Activated naive CD8-positive, alpha-beta T cell (primary cell): ENCODE results near the gene HS3ST2.
"Not testable (repeated sequence)": the region's sequence is repeated elsewhere in the genome, so short reads cannot be mapped to it uniquely, and the experiment has no call there.

Experiments
- H3K27ac Mint-ChIP-seq: one replicate; pipeline ENCODE4 v1.8.0; 2021; ENCODE audit warnings: mixed read lengths
- H3K27me3 Mint-ChIP-seq: one replicate; pipeline ENCODE4 v1.8.0; 2021; ENCODE audit warnings: mixed read lengths
- H3K36me3 Mint-ChIP-seq: one replicate; pipeline ENCODE4 v1.8.0; 2021; ENCODE audit warnings: mixed read lengths
- H3K4me1 Mint-ChIP-seq: one replicate; pipeline ENCODE4 v1.8.0; 2021; ENCODE audit warnings: low read depth, mixed read lengths
- H3K4me3 Mint-ChIP-seq: one replicate; pipeline ENCODE4 v1.8.0; 2021; ENCODE audit warnings: mild to moderate bottlenecking, mixed read lengths
- H3K9me3 Mint-ChIP-seq: one replicate; pipeline ENCODE4 v1.8.0; 2021; ENCODE audit warnings: low read depth, mixed read lengths

The HS3ST2 gene

DNA sequence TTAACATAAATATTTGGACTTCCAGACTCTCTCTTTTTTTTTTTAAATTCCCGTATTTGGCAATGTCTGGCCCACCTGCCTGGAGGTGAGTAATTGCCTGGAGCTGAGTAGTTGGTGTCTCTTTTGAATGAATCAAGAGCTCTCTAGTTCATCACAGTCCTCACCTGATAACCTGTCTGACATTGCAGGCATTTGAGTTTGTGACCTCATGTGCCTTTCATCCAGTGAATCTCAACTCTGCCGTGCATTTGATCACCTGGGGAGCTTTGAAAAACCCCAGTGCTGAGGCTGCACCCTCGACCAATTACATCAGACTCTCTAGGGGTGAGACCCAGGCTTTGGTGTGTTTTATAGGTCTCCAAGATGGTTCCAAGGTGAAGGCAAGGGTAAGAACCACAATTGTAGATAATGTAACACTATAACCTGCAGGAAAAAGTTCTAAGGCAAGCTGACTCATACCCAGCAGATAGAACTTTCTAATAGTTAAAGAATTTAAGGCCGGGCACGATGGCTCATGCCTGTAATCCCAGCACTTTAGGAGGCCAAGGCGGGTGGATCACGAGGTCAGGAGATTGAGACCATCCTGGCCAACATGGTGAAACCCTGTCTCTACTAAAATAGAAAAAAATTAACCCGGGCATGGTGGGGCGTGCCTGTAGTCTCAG, 24.5 kb upstream of the HS3ST2 start:
- Mint-ChIP-seq H3K4me1 (peaks cover 3% of the 10 kb centered on the region), H3K36me3 (peaks cover 3% of the 10 kb centered on the region), H3K9me3 (peaks cover 4% of the 10 kb centered on the region), H3K27ac (no peak overlapping the region), H3K27me3 (peaks cover 12% of the 10 kb centered on the region), H3K4me3 (no peak overlapping the region)

DNA sequence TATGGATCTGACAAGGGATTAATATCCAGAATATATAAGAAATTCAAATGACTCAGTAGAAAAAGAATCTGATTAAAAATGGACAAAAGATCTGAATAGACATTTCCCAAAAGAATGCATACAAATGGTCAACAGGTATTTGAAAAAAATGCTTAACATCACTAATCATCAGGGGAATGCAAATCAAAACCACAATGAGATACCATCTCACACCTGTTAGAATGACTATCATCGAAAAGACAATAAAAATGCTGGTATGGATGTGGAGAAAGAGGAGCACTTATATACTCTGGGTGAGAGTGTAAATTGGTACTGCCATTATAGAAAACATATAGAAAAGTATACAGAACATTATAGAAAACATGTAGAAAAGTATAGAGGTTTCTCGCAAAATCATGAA, 16.4 kb upstream of the HS3ST2 start:
- Mint-ChIP-seq H3K4me3 (no peak overlapping the region), H3K27me3 (peaks cover 12% of the 10 kb centered on the region), H3K27ac (no peak overlapping the region), H3K9me3 (peaks cover 9% of the 10 kb centered on the region), H3K4me1 (no peaks in the 10 kb centered on the region), H3K36me3 (no peaks in the 10 kb centered on the region)

DNA sequence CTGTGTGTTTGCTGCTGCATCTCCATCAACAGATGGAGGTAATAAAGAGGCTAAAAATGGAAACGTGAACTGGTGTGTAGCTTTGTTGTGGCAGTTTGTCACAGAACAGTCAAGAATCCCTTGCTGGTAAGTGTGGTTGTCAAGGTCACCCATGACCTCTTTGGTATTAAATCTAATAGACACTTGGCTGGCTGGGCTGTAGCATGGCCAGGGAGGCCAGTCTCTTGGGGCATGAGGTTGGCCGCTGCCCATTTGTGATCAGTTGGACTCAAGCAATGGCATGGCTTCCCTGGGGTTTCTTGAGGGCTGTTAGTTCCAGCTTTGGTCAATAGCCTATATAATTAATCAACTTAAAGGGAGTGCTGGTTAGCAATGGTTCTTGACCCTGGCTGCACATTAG, 14.8 kb upstream of the HS3ST2 start:
- H3K4me1 Mint-ChIP-seq: no peaks in the 10 kb centered on the region
- peaks cover 9% of the 10 kb centered on the region for H3K9me3 Mint-ChIP-seq
- H3K4me3 Mint-ChIP-seq: no peak overlapping the region
- peaks cover 21% of the 10 kb centered on the region for H3K27me3 Mint-ChIP-seq
- no peak overlapping the region for H3K27ac Mint-ChIP-seq
- H3K36me3 Mint-ChIP-seq: no peaks in the 10 kb centered on the region

DNA sequence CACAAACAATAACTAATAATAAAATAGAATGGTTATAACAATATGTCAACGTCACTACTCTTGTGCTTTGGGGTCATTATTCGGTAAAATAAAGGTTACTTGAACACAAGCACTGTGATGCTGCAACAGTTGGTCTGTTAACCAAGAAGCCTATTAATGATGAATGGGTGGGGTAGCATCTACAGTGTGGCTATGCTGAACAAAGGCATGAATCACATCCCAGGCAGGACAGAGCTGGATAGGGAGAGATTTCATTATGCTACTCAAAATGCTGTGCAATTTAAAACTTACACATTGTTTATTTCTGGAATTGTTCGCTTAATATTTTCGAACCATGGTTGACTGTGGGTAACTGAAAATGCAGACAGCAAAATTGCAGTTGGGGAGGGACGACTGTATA, 9.1 kb upstream of the HS3ST2 start:
- H3K36me3 Mint-ChIP-seq: no peaks in the 10 kb centered on the region
- H3K27ac Mint-ChIP-seq: no peak overlapping the region
- H3K4me1 Mint-ChIP-seq: no peaks in the 10 kb centered on the region
- peaks cover 16% of the 10 kb centered on the region for H3K27me3 Mint-ChIP-seq
- H3K4me3 Mint-ChIP-seq: no peak overlapping the region
- no peaks in the 10 kb centered on the region for H3K9me3 Mint-ChIP-seq

DNA sequence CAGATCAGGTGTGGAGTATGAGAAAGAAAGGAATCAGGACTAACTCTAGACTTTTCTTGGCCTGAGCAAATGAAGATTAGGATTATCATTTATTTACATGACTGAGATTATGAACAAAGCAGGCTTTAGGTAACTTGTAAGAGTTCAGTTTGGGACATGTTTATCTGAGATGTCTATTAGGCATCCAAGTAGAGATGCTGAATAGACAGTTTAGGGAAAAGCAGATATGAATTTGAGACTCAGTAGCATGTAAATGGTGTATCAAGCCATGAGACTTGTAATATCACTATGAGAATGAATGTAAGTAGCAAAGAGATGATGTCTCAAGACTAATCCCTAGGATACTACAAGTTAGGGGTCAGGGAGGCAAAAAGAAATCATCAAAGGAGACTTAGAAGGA, 8.6 kb upstream of the HS3ST2 start:
- Mint-ChIP-seq H3K9me3 (no peaks in the 10 kb centered on the region), H3K36me3 (no peaks in the 10 kb centered on the region), H3K4me3 (no peak overlapping the region), H3K27me3 (peaks cover 16% of the 10 kb centered on the region), H3K4me1 (no peaks in the 10 kb centered on the region), H3K27ac (no peak overlapping the region)

DNA sequence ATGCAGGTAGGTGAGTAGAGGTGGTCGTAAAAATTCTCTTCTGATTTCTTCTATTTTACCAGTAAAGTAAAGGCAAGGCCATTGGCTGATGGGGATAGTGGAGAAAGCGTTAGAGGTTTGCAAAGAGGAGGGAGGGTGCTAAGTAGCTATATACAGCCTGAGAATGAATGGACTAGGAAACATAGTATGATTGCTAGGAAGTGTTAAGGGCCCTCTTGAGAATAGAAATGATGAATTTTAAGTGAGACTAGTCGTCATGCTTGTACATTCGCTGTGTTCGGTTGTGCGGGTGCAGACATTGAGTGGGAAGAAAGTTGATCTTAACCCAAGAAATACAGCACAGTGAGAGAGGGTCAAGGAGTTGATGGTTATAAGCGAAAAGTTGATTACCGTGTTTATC, 7.2 kb upstream of the HS3ST2 start:
- Mint-ChIP-seq H3K4me1 (no peaks in the 10 kb centered on the region), H3K4me3 (no peak overlapping the region), H3K36me3 (no peaks in the 10 kb centered on the region), H3K27ac (no peak overlapping the region), H3K27me3 (peaks cover 16% of the 10 kb centered on the region), H3K9me3 (no peaks in the 10 kb centered on the region)

DNA sequence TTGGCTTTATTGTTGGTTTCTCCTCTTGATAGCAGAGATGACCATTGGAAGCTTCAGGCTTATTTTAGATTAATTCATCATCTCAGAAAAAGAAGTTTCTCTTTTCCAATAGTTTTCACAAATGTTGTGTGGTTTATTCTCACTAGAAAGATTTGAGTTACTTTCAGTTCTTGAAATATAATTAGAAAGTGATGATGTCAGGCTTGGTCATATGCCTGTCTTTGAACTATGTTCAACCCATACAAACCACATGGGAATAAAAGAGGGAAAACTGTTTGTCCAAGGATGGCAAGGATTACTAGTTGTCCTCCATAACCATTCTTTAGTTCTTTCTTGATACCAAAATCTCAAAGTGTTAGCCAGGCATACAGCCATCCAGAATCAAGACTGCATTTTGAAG, 3.7 kb upstream of the HS3ST2 start:
- peaks cover 19% of the 10 kb centered on the region for H3K27me3 Mint-ChIP-seq
- no peaks in the 10 kb centered on the region for H3K36me3 Mint-ChIP-seq
- H3K27ac Mint-ChIP-seq: no peak overlapping the region
- no peak overlapping the region for H3K4me3 Mint-ChIP-seq
- no peaks in the 10 kb centered on the region for H3K9me3 Mint-ChIP-seq
- H3K4me1 Mint-ChIP-seq: peaks cover 5% of the 10 kb centered on the region

DNA sequence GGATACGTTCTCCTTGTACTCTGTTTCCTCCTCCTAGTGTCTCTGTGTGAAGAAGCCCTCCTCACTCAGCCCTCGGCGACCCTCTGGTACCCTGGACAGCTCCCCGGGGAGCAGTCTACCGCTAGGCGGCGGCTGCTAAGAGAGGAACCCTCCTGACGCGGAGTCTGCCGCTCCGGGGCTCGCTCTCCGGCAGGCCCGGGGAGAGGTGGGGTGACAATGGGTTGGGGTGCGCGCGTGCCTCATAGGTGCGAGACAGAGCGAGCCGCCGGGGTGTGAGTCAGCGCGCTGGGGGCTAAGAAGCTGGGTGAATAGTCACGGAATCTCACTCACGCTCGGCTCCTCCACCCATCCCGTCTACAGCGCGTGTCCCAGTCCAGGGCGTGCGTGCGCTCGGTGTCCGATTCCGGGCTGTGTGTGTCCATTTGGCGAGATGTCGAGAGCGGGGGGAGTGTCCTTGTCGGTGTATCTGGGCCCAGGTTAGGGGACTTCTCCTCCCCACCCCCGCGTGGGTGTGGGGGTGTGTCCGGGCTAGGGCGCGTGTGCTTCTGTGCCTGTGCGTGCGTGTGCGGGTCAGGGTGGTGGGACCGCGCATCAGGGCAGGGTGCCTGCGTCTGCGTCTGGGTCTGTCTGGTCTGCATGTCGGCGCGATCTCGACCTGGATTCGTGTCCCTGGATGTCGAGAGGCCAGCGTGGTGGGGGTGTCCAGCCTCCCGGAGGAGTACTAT, 577 bp upstream of the HS3ST2 start:
- H3K36me3 Mint-ChIP-seq: no peaks in the 10 kb centered on the region
- no peak overlapping the region for H3K4me3 Mint-ChIP-seq
- H3K27me3 Mint-ChIP-seq: peaks cover 30% of the 10 kb centered on the region
- no peaks in the 10 kb centered on the region for H3K9me3 Mint-ChIP-seq
- no peak overlapping the region for H3K27ac Mint-ChIP-seq
- peaks cover 5% of the 10 kb centered on the region for H3K4me1 Mint-ChIP-seq

DNA sequence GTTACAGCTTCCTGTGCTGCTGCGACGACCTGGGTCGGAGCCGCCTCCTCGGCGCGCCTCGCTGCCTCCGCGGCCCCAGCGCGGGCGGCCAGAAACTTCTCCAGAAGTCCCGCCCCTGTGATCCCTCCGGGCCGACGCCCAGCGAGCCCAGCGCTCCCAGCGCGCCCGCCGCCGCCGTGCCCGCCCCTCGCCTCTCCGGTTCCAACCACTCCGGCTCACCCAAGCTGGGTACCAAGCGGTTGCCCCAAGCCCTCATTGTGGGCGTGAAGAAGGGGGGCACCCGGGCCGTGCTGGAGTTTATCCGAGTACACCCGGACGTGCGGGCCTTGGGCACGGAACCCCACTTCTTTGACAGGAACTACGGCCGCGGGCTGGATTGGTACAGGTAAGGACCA, 746 bp downstream of the HS3ST2 start:
- no peaks in the 10 kb centered on the region for H3K9me3 Mint-ChIP-seq
- H3K4me1 Mint-ChIP-seq: peaks cover 5% of the 10 kb centered on the region
- H3K4me3 Mint-ChIP-seq: no peak overlapping the region
- no peak overlapping the region for H3K27ac Mint-ChIP-seq
- H3K27me3 Mint-ChIP-seq: peaks cover 29% of the 10 kb centered on the region
- no peaks in the 10 kb centered on the region for H3K36me3 Mint-ChIP-seq

DNA sequence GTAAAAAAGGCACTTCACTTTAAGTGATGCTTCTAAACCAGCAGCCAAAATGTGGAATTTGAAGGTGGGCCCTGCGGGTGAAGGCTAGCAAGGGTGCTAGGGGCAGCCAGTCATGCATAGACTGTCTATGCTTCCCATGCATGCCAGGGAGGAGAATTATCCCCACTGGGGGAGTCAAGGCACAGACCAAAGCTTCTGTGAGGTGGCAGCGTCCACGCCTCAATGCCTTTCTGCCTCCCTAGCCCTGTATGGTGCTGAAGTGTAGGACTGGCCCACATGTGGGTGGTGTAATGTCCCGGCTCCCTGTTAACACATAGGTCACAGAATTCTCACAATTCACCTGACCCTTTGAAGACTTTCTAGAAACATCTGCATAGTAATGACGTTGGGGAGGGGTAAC, 1.9 kb downstream of the HS3ST2 start:
- Mint-ChIP-seq H3K27ac (no peak overlapping the region), H3K4me3 (no peak overlapping the region), H3K36me3 (no peaks in the 10 kb centered on the region), H3K27me3 (peaks cover 32% of the 10 kb centered on the region), H3K9me3 (no peaks in the 10 kb centered on the region), H3K4me1 (peaks cover 5% of the 10 kb centered on the region)

DNA sequence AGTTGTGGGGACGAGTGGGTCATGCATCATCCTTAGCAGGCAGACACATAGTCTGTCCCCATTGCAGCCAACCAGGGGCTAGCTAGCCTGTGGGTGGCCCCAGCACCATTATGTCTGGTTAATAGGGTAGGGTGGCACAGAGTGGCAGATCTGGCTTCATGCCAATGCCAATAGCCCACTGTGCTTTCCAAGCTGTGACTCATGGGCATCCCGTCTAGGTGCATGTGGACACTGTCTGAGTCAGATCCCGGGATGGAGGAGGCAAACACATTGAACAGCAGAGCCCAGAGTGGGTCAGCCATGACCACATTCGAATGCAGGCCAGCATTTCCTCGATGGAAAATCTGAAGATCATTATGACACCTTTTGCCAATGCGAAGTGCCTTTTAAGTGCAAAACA, 2.5 kb downstream of the HS3ST2 start:
- H3K27ac Mint-ChIP-seq: no peak overlapping the region
- peaks cover 32% of the 10 kb centered on the region for H3K27me3 Mint-ChIP-seq
- H3K36me3 Mint-ChIP-seq: no peaks in the 10 kb centered on the region
- H3K4me1 Mint-ChIP-seq: peaks cover 5% of the 10 kb centered on the region
- no peaks in the 10 kb centered on the region for H3K9me3 Mint-ChIP-seq
- no peak overlapping the region for H3K4me3 Mint-ChIP-seq

DNA sequence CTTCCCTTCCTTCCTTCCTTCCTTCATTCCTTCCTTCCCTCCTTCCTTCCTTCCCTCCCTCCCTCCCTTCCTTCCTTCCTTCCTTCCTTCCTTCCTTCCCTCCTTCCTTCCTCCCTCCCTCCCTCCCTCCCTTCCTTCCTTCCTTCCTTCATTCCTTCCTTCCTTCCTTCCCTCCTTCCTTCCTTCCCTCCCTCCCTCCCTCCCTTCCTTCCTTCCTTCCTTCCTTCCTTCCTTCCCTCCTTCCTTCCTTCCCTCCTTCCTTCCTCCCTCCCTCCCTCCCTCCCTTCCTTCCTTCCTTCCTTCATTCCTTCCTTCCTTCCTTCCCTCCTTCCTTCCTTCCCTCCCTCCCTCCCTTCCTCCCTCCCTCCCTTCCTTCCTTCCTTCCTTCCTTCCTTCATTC, 4.8 kb downstream of the HS3ST2 start:
- H3K27ac Mint-ChIP-seq, H3K4me3 Mint-ChIP-seq, H3K36me3 Mint-ChIP-seq, H3K4me1 Mint-ChIP-seq, H3K9me3 Mint-ChIP-seq: not testable (repeated sequence)
- peaks cover 19% of the 10 kb centered on the region for H3K27me3 Mint-ChIP-seq

DNA sequence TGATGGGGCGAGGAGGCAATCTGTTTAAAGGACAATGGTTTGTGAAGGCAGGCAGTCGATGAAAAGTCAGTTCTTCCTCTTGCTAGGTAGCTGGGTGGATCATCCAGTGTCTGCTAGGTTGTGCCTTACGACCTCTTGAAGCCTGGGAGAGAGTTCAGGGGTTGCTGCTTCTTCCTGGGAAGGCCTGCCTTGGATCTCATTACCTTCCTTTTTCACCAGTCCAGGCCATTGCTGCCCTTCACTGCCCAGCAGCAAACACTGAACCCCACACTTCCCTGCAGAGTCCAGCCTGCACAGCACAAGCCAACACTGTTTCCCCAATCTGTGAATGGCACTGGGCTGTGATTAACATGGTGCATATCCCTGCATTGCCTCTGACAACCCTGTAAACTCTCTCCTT, 24.7 kb downstream of the HS3ST2 start:
- no peak overlapping the region for H3K4me3 Mint-ChIP-seq
- H3K27me3 Mint-ChIP-seq: peaks cover 14% of the 10 kb centered on the region
- no peaks in the 10 kb centered on the region for H3K36me3 Mint-ChIP-seq
- H3K4me1 Mint-ChIP-seq: no peaks in the 10 kb centered on the region
- H3K27ac Mint-ChIP-seq: no peak overlapping the region
- H3K9me3 Mint-ChIP-seq: no peaks in the 10 kb centered on the region

DNA sequence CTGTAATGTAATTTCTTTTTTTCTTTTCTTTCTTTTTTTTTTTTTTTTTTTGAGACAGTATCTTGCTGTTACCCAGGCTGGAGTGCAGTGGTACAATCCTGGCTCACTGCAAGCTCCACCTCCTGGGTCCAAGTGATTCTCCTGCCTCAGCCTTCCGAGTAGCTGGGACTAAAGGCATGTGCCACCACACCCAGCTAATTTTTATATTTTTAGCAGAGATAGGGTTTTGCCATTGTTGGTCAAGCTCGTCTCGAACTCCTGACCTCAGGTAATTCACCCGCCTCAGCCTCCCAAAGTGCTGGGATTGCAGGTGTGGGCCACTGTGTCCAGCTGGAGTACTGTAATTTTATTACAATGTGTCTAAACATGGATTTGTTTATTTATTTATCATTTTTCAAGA, 28.1 kb downstream of the HS3ST2 start:
- H3K27ac Mint-ChIP-seq, H3K9me3 Mint-ChIP-seq, H3K4me3 Mint-ChIP-seq, H3K36me3 Mint-ChIP-seq, H3K4me1 Mint-ChIP-seq: not testable (repeated sequence)
- peaks cover 21% of the 10 kb centered on the region for H3K27me3 Mint-ChIP-seq

DNA sequence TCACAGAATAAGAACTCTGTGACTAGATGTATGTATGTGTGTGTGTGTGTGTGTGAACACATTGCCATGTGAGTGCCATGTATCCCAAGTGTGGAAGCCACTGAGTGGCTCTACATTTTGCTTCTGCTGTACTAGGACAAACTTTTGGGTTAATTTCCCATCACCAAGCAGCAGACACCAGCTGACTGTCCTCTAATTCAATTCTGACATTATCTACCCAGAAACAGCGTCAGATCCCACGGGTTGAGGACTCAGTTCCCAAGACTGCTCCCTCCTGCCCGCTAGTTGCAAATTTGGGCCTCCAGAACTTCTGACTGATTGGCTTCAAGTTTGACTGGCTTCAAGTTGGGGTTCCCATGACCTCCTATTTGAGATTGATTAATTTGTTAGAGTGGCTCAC, 29.2 kb downstream of the HS3ST2 start:
- no peak overlapping the region for H3K4me3 Mint-ChIP-seq
- H3K36me3 Mint-ChIP-seq: no peaks in the 10 kb centered on the region
- peaks cover 26% of the 10 kb centered on the region for H3K27me3 Mint-ChIP-seq
- no peak overlapping the region for H3K27ac Mint-ChIP-seq
- no peaks in the 10 kb centered on the region for H3K4me1 Mint-ChIP-seq
- H3K9me3 Mint-ChIP-seq: no peaks in the 10 kb centered on the region

DNA sequence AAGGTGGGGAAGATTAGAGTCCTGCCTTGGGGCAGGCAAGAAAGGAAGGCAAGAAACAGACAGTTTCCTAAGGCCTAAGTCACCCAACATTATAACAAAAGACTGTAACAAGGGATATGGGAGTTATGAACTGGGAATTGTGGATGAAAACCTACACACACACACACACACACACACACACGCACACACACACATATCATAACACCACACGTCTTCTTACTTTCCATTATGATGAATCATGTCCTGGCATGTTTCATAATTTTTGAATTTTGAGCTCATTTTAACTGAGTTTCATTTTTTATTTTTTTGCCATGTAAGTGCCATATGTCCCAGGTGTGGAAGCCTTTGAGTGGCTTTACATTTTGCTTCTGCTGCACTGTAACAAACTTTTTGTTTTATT, 29.9 kb downstream of the HS3ST2 start:
- H3K27ac Mint-ChIP-seq: no peak overlapping the region

More for the DNA sequence above, 29.9 kb downstream of the HS3ST2 start:
- Mint-ChIP-seq H3K27me3 (peaks cover 26% of the 10 kb centered on the region), H3K4me1 (no peaks in the 10 kb centered on the region), H3K36me3 (no peaks in the 10 kb centered on the region), H3K9me3 (no peaks in the 10 kb centered on the region), H3K4me3 (no peak overlapping the region)
